Mucosa of rectum (tissue), 2 donors: ENCODE data around the gene UQCR11.

Experiments
- H3K27ac ChIP-seq, 2 donors: one replicate each; pipeline ENCODE4 v1.7.0; 2013; ENCODE audit warnings: inconsistent platforms in 2 of 2, low read depth in 2 of 2, low read length in 2 of 2
- H3K27me3 ChIP-seq, 2 donors: one replicate each; pipeline ENCODE4 v1.7.0; 2013; ENCODE audit warnings: low read length in 2 of 2; ENCODE audit not compliant: control insufficient read depth in 2 of 2, insufficient read depth in 2 of 2
- H3K36me3 ChIP-seq, 2 donors: one replicate each; pipeline ENCODE4 v1.7.0; 2013; ENCODE audit warnings: low read length in 2 of 2; ENCODE audit not compliant: control insufficient read depth in 2 of 2, insufficient read depth in 2 of 2
- H3K4me1 ChIP-seq, 2 donors: one replicate each; pipeline ENCODE4 v1.7.0; 2013; ENCODE audit warnings: low read length in 2 of 2, mild to moderate bottlenecking in 1 of 2; ENCODE audit not compliant: control insufficient read depth in 2 of 2, insufficient read depth in 2 of 2
- H3K4me3 ChIP-seq, 2 donors: one replicate each; pipeline ENCODE4 v1.7.0; 2013; ENCODE audit warnings: low read length in 2 of 2
- H3K9ac ChIP-seq, 2 donors: one replicate each; pipeline ENCODE4 v1.7.0; 2013; ENCODE audit warnings: low read length in 2 of 2, low read depth in 1 of 2, mild to moderate bottlenecking in 1 of 2
- H3K9me3 ChIP-seq, 2 donors: one replicate each; pipeline ENCODE4 v1.7.0; 2013; ENCODE audit warnings: low read length in 2 of 2; ENCODE audit not compliant: control insufficient read depth in 2 of 2
- donor health status: healthy.
- donor health status: Normal muscosa, but diverticular disease.

Gene UQCR11

DNA sequence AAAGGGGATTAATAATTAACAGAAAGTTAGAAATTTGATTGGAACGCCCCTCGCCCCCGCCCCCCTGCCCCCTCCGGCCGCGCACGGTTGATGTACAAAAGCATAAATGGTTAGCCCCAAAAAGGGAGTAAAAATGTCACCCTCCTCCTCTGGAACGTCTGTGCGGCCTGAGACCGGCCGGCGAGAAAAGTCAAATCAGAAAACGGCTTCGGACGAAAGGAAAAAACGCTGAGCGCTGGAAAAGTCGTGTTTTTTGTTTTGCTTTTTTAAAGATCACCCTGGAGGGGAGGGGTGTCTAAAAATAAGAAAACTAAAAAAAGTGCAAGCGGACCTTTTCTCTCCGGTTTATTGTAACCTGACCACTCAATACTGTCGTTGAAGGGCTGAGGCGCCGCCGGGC lies 50.3 kb downstream of the UQCR11 start:
- Histone ChIP-seq H3K36me3 (no peaks in the 10 kb centered on the region), H3K27ac (no peak overlapping the region), H3K27me3 (no peaks in the 10 kb centered on the region), H3K4me1 (no peaks in the 10 kb centered on the region), H3K4me3 (no peak overlapping the region), H3K9ac (no peak overlapping the region), H3K9me3 (no peaks in the 10 kb centered on the region)

GRCh38 chr19:1553415-1553814 lies 51.8 kb downstream of the UQCR11 start:
- Histone ChIP-seq H3K27ac (no peak overlapping the region), H3K9me3 (no peaks in the 10 kb centered on the region), H3K9ac (no peak overlapping the region), H3K36me3 (no peaks in the 10 kb centered on the region), H3K27me3 (no peaks in the 10 kb centered on the region), H3K4me1 (no peaks in the 10 kb centered on the region), H3K4me3 (no peak overlapping the region)

GRCh38 chr19:1551068-1552040 lies 53.9 kb downstream of the UQCR11 start:
- H3K36me3 ChIP-seq = no peaks in the 10 kb centered on the region
- H3K4me3 ChIP-seq = no peak overlapping the region
- no peaks in the 10 kb centered on the region for H3K9me3 ChIP-seq
- no peaks in the 10 kb centered on the region for H3K27me3 ChIP-seq
- H3K27ac ChIP-seq = no peak overlapping the region
- H3K4me1 ChIP-seq = peaks cover 0 to 2% of the 10 kb centered on the region in 2 donors
- no peak overlapping the region for H3K9ac ChIP-seq

DNA sequence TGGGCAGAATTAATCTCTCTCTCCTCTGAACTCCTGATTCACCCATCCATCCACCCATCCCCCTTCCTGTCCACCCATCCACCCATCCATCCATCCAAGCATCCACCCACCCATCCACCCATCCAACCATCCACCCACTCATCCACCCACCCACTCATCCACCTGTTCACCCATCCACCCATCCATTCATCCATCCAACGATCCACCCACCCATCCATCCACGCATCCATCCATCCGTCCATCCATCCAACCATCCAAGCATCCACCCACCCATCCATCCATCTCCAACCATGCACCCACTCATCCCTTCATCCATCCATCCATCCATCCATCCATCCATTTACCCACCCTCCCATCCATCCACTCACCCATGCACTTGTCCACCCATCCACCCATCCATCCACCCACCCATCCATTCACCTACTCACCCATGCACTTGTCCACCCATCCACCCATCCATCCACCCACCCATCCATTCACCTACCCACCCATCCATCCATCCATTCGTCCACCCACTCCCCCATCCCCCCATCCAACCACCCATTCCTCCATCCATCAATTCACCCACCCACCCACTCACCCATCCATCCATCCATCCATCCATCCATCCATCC lies 55.8 kb downstream of the UQCR11 start:
- no peaks in the 10 kb centered on the region for H3K9me3 ChIP-seq
- H3K27ac ChIP-seq = no peak overlapping the region
- H3K27me3 ChIP-seq = no peaks in the 10 kb centered on the region
- H3K4me3 ChIP-seq = no peak overlapping the region
- H3K4me1 ChIP-seq = peaks cover 0 to 5% of the 10 kb centered on the region in 2 donors
- no peak overlapping the region for H3K9ac ChIP-seq
- no peaks in the 10 kb centered on the region for H3K36me3 ChIP-seq
